ENCODE data around the gene ZNF761. TPM values are rescaled to one million over a fixed set of nuclear protein-coding genes. Genes with fewer than 3 reads are reported as not detected.
"Not testable (repeated sequence)": the region's sequence is repeated elsewhere in the genome, so short reads cannot be mapped to it uniquely, and the experiment has no call there.

The ZNF761 gene
- total RNA-seq, 2 donors from 2014 or later: 9.5 to 14.3 TPM

- Mint-ChIP-seq H3K36me3 (no peaks in the 10 kb centered on the region), H3K9me3 (no peaks in the 10 kb centered on the region), H3K27ac (no peak overlapping the region)
- peak; percentile 76 to 85 for ATAC-seq
- peak; percentile 57 to 64 for DNase-seq (ENCODE audit: low spot score in 2 of 2)
These were observed 6.7 kb upstream of the ZNF761 start for GRCh38 chr19:53424968-53425597.

- ATAC-seq: peak; percentile 19 to 33
- peaks cover 49% of the 10 kb centered on the region in 2 donors for H3K36me3 Mint-ChIP-seq
- DNase-seq (ENCODE audit: low spot score in 2 of 2): peak in 1 of 2 donors; percentile 54
- H3K27ac Mint-ChIP-seq: peak overlapping the region; percentile 89 to 98
- peaks cover 5 to 9% of the 10 kb centered on the region in 2 donors for H3K9me3 Mint-ChIP-seq
These were observed 391 bp downstream of the ZNF761 start for GRCh38 chr19:53432088-53432661.

GRCh38 chr19:53443809-53444208 is 12.0 kb downstream of the ZNF761 start:
- Mint-ChIP-seq H3K36me3 (peaks cover 73 to 94% of the 10 kb centered on the region in 2 donors), H3K9me3 (peaks cover 27 to 28% of the 10 kb centered on the region in 2 donors)
- not testable (repeated sequence) for DNase-seq (ENCODE audit: low spot score in 2 of 2); H3K27ac Mint-ChIP-seq; ATAC-seq

- not testable (repeated sequence) for DNase-seq (ENCODE audit: low spot score in 2 of 2); ATAC-seq; H3K27ac Mint-ChIP-seq
- H3K36me3 Mint-ChIP-seq: peaks cover 80 to 97% of the 10 kb centered on the region in 2 donors
- peaks cover 27% of the 10 kb centered on the region in 2 donors for H3K9me3 Mint-ChIP-seq
These were observed 15.4 kb downstream of the ZNF761 start for GRCh38 chr19:53447196-53447595.

- no peak overlapping the region for H3K27ac Mint-ChIP-seq
- DNase-seq (ENCODE audit: low spot score in 2 of 2): no peak
- peaks cover 76 to 94% of the 10 kb centered on the region in 2 donors for H3K36me3 Mint-ChIP-seq
- no peak for ATAC-seq
- peaks cover 55 to 57% of the 10 kb centered on the region in 2 donors for H3K9me3 Mint-ChIP-seq
These were observed 24.0 kb downstream of the ZNF761 start for GRCh38 chr19:53455828-53456227.

DNA sequence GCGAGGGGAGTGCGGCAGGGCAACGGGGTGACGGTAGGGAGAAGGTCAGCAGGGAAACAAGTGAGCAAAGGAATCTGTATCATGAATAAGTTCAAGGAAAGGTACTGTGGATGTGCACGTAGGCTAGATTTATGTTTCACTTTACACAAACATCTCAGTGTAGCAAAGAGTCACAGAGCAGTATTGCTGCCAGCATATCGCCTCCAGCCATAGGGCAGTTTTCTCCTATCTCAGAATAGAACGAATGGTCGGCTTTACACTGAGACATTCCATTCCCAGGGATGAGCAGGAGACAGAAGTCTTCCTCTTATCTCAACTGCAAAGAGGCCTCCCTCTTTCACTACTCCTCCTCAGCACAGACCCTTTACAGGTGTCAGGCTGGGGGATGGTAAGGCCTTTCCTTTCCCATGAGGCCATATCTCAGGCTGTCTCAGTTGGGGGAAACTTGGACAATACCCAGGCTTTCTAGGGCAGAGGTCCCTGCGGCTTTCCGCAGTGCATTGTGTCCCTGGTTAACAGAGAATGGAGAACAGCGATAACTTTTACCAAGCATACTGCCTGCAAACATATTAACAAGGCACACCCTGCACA is 28.4 kb downstream of the ZNF761 start:
- not testable (repeated sequence) for ATAC-seq; DNase-seq (ENCODE audit: low spot score in 2 of 2)
- Mint-ChIP-seq H3K9me3 (peaks cover 54 to 62% of the 10 kb centered on the region in 2 donors), H3K27ac (peak overlapping the region in 1 of 2 donors; percentile 69), H3K36me3 (peaks cover 58 to 78% of the 10 kb centered on the region in 2 donors)

DNA sequence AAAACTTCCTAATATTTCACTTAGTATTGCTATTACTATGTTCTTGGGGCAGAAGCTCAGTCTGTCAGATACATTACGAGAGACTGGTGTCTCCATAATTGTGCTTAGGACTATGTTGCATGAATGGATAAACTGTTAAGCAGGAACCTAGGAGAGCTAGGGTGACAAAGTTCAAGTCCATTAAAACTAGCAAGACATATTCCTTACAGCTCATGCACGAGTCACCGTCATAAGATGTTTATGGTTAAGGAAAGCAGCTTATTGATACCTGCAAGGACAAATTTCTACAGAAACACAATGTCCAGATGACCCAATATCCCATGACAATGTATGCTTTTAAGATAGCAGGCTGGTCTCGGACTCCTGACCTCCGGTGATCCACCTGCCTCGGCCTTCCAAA is 30.1 kb downstream of the ZNF761 start:
- H3K36me3 Mint-ChIP-seq: peaks cover 42 to 69% of the 10 kb centered on the region in 2 donors
- H3K9me3 Mint-ChIP-seq: peaks cover 37 to 55% of the 10 kb centered on the region in 2 donors
- ATAC-seq (no peak), DNase-seq (ENCODE audit: low spot score in 2 of 2) (no peak)
- H3K27ac Mint-ChIP-seq: no peak overlapping the region

DNA sequence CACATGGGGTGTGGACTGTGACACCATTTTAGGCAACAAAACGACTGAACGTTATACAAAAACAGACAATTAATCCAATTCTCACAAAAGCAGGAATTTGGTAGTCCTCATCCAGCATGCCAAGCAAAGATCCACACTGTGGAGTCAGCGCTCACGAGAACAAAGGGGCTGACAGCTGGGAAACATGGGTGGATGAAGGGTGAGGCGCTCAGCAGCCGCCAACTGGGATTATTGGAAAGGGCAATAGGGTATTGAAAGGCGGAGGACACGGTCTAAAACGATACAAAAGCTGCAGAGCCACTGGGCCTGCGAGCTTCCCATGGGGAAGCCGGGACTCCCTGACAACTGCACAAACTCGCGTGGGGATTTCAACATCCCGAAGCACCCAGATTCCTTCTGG is 31.1 kb downstream of the ZNF761 start:
- Mint-ChIP-seq H3K9me3 (peaks cover 30 to 48% of the 10 kb centered on the region in 2 donors), H3K27ac (no peak overlapping the region), H3K36me3 (peaks cover 35 to 60% of the 10 kb centered on the region in 2 donors)
- DNase-seq (ENCODE audit: low spot score in 2 of 2) (no peak), ATAC-seq (no peak)

- Mint-ChIP-seq H3K27ac (no peak overlapping the region), H3K36me3 (peaks cover 37 to 59% of the 10 kb centered on the region in 2 donors), H3K9me3 (peaks cover 28 to 45% of the 10 kb centered on the region in 2 donors)
- DNase-seq (ENCODE audit: low spot score in 2 of 2): no peak
- no peak for ATAC-seq
These were observed 31.5 kb downstream of the ZNF761 start for GRCh38 chr19:53463263-53463662.

GRCh38 chr19:53466726-53467484 is 35.1 kb downstream of the ZNF761 start:
- Mint-ChIP-seq H3K27ac (peak overlapping the region in 1 of 2 donors; percentile 80), H3K36me3 (peaks cover 34 to 64% of the 10 kb centered on the region in 2 donors), H3K9me3 (peaks cover 8 to 34% of the 10 kb centered on the region in 2 donors)
- no peak for DNase-seq (ENCODE audit: low spot score in 2 of 2)
- ATAC-seq: peak; percentile 40 to 44

- Mint-ChIP-seq H3K36me3 (peaks cover 39 to 68% of the 10 kb centered on the region in 2 donors), H3K9me3 (peaks cover 9 to 36% of the 10 kb centered on the region in 2 donors), H3K27ac (peak within 1 kb of the TSS; percentile 80 to 85)
- peak; percentile 97 to 98 for ATAC-seq
- peak; percentile 86 to 88 for DNase-seq (ENCODE audit: low spot score in 2 of 2)
These were observed 35.9 kb downstream of the ZNF761 start, which contains the start of gene ZNF813 for GRCh38 chr19:53467485-53468262. ZNF813 (plus strand) TSS chr19:53467733; CDS start chr19:53483823, 16,090 bp downstream.

DNA sequence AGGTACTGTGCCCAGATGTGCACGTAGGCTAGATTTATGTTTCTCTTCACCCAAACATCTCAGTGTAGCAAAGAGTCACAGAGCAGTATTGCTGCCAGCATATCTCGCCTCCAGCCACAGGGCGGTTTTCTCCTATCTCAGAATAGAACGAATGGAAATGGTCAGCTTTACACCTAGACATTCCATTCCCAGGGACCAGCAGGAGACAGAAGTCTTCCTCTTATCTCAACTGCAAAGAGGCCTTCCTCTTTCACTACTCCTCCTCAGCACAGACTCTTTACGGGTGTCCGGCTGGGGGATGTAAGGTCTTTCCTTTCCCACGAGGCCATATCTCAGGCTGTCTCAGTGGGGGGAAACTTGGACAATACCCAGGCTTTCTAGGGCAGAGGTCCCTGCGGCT is 36.8 kb downstream of the ZNF761 start:
- not testable (repeated sequence) for DNase-seq (ENCODE audit: low spot score in 2 of 2); ATAC-seq
- peaks cover 5 to 29% of the 10 kb centered on the region in 2 donors for H3K9me3 Mint-ChIP-seq
- peaks cover 40 to 64% of the 10 kb centered on the region in 2 donors for H3K36me3 Mint-ChIP-seq
- peak overlapping the region in 1 of 2 donors; percentile 80 for H3K27ac Mint-ChIP-seq

- no peak for ATAC-seq
- peaks cover 9 to 21% of the 10 kb centered on the region in 2 donors for H3K9me3 Mint-ChIP-seq
- peaks cover 66 to 78% of the 10 kb centered on the region in 2 donors for H3K36me3 Mint-ChIP-seq
- H3K27ac Mint-ChIP-seq: no peak overlapping the region
- no peak for DNase-seq (ENCODE audit: low spot score in 2 of 2)
These were observed 40.1 kb downstream of the ZNF761 start for GRCh38 chr19:53471916-53472315.

DNA sequence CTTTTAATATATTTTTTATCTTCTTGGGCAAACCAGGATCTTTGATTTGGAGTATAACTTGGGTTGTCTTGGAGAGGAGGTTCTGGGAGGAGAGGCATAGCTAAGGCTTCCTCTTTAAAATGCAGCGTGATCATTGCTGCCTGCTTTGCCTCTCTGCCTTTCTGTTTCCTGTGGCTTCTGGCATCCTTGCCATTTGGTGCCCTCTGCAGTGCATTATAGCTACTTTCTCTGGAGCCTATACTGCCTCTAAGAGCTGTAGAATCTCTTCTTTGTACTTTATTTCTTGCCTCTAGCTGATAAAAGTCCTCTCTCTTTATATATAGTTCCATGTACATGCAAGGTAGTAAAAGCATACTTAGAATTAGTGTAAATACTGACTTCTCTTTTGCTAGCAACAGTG is 43.0 kb downstream of the ZNF761 start:
- not testable (repeated sequence) for H3K27ac Mint-ChIP-seq; ATAC-seq; DNase-seq (ENCODE audit: low spot score in 2 of 2)
- H3K9me3 Mint-ChIP-seq: peaks cover 18 to 24% of the 10 kb centered on the region in 2 donors
- H3K36me3 Mint-ChIP-seq: peaks cover 86% of the 10 kb centered on the region in 2 donors

DNA sequence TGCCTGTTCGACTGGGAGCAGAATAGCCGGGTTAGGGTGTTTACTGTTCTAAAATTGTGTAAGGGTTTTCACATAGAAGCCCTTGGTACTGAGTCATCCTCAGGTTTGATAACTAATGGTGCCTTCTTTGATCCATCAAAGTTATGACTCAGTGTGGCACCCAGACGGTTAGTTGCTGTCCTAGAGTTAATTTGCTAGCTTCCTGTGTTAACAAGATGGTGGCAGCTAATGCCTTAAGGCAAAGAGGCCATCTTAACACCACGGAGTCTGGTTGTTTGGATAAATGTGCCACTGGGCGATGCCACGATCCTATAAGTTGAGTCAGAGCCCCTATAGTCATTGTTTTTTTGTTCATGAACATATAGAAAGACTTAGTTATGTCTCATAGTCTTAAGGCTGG is 43.7 kb downstream of the ZNF761 start:
- Mint-ChIP-seq H3K9me3 (peaks cover 19 to 25% of the 10 kb centered on the region in 2 donors), H3K36me3 (peaks cover 87% of the 10 kb centered on the region in 2 donors)
- DNase-seq (ENCODE audit: low spot score in 2 of 2); H3K27ac Mint-ChIP-seq: not testable (repeated sequence)
- peak in 1 of 2 donors; percentile 61 for ATAC-seq

- H3K9me3 Mint-ChIP-seq: peaks cover 39 to 40% of the 10 kb centered on the region in 2 donors
- H3K27ac Mint-ChIP-seq; DNase-seq (ENCODE audit: low spot score in 2 of 2); ATAC-seq: not testable (repeated sequence)
- H3K36me3 Mint-ChIP-seq: peaks cover 76 to 89% of the 10 kb centered on the region in 2 donors
These were observed 52.0 kb downstream of the ZNF761 start for GRCh38 chr19:53483751-53484150.
